ENCODE results near the gene NCF4. TPM values are rescaled to one million over a fixed set of nuclear protein-coding genes. Genes with fewer than 3 reads are reported as not detected.

NCF4 gene
- total RNA-seq, result not detected in 2 replicates

DNA sequence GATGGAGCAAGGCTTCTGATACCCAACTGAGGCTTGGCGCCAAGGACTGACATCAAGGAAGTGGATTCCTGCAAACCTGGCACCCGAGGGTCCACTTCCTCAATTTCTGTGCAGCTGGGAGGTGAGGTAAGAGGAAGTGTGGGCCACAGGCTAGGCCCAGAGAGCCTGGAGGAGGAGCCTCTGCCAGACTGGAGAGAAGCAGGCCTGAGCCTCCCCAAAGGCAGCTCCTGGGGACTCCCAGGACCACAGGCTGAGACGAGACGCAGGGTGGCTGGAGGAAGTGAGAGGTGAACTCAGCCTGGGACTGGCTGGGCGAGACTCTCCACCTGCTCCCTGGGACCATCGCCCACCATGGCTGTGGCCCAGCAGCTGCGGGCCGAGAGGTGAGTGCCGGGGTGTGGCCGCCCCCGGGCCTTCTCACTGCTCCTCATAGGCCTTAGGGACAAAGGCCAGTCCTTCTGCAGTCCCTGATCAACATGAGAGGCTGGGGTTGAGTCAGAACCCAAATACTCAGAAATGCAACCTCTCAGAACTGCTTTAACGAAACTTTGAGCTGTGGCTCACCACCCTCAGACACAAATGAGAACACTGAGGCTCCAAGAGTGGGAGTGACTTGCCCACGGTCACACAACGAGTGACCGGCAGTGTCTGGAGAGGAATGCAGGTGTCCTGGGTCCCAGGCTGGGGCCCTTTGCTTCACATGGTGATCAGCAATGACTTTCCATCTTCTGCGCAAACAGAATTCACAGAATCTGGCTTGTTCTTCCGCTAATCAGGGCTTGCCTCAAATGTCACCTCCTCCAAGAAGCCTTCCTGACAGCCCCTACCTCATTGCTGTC lies at the start of gene NCF4:
Gene NCF4 (plus strand): TSS at position 186 of the 839 bp plus-strand sequence. CDS start 166 bp downstream, at position 352.

DNA sequence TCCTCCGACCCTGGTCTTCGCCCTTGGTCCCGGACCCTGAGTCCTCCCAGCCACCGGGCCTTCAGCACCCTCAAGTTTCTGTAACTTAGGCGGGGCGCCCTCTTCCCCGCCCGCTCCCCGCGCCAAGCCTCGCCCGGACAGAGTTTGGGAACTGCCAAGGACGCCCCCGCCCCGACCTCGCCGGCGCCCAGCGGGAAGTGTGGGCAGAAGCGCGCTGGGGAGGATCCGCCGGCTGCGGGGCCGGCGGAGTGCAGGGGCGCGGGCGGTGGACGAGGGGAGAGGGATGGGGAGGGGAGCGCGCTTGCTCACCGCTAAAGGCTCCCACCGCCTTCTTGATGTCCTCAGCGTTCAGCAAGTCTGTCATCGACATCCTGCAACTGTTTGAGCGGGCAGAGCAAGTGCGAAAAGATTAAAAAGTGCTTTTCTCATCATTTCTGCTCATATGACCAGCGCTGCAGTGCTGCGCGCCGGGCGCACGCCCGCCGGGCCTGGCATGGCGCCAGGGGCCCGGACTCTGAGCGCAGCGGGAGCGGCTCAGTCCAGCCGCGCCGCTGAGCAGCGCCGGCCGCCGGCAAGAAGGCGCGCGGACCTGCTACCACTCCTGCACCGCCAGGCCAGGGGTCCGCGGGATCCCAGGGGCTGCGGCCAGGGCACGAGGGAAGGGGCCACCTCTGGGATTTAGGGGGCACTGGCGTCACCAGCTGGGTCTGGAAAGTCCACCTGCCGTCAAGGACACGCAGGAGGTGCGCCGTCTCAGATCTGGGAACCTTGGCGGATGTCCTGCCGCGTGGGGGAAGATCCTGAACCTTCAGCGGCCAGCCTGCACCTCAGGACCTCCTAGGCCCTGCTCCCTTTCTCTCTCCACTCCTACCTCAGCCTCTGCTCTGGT lies 43.9 kb upstream of the NCF4 start, which contains the start of gene PVALB:
Gene PVALB (minus strand): TSS at position 400 of the 889 bp plus-strand sequence. CDS start 30 bp downstream, at position 370.

GRCh38 chr22:36913427-36914389 lies 52.9 kb downstream of the NCF4 start, which contains the start of gene CSF2RB:
TSS of gene CSF2RB (plus strand) at chr22:36913628. CDS start at chr22:36922208, 8,580 bp downstream.

Other genes starting within 250 kb of the NCF4 start
- gene CACNG2, start 157.3 kb upstream of the NCF4 start, total RNA-seq, result not detected in 2 replicates
- 7.7 and 9.0 TPM in 2 replicates for gene IFT27, start 84.9 kb upstream of the NCF4 start, total RNA-seq
- gene PVALB, start 44.0 kb upstream of the NCF4 start, total RNA-seq, result not detected in 2 replicates
- 0.42 TPM in 1 of 2 replicates, not detected in the other for gene CSF2RB, start 52.6 kb downstream of the NCF4 start, total RNA-seq
- gene TST, start 158.4 kb downstream of the NCF4 start, total RNA-seq, result 58.2 and 66.0 TPM in 2 replicates
- gene MPST, start 158.7 kb downstream of the NCF4 start, total RNA-seq, result 180 and 211 TPM in 2 replicates
- gene KCTD17, start 190.7 kb downstream of the NCF4 start, total RNA-seq, result 20.5 and 21.4 TPM in 2 replicates
- 0.07 TPM in 1 of 2 replicates, not detected in the other for gene TMPRSS6, start 248.7 kb downstream of the NCF4 start, total RNA-seq

Measured in airway epithelial cell (primary cell).